Subcutaneous preadipocyte (primary cell): ENCODE results near the gene MAB21L1. TPM values are rescaled to one million over a fixed set of nuclear protein-coding genes. Genes with fewer than 3 reads are reported as not detected.

Experiments
- total RNA-seq: library from RNA; depleted of rRNA; stranded (reverse); fragments of >200 nt; gene quantifications from 2 replicates; pipeline ENCODE4 v1.2.3, GENCODE V29; 2012

MAB21L1 gene
- 1.1 and 1.4 TPM in 2 replicates for total RNA-seq

GRCh38 chr13:35475960-35476943 is at the start of gene MAB21L1:
MAB21L1 (minus strand) TSS chr13:35476689; CDS start chr13:35476138, 551 bp downstream.

